ENCODE results near the gene TMED1. TPM values are rescaled to one million over a fixed set of nuclear protein-coding genes. Genes with fewer than 3 reads are reported as not detected.

The TMED1 gene
- total and polyA plus RNA-seq, 4 donors, result 25.8 to 49.8 (median 33.9) TPM

GRCh38 chr19:10815969-10816644 is 19.9 kb downstream of the TMED1 start:
- 93% methylated on average over 21 of the region's 21 CpGs for WGBS, 2 donors
- H3K9ac ChIP-seq (ENCODE audit: insufficient read depth in 1 of 2, low read length in 2 of 2), result no peak overlapping the region

GRCh38 chr19:10815007-10815536 is 20.9 kb downstream of the TMED1 start:
- Histone ChIP-seq H3K27me3 (ENCODE audit: control insufficient read depth in 3 of 3, insufficient read depth in 3 of 3, low read length in 2 of 3) (no peaks in the 10 kb centered on the region), H3K27ac (ENCODE audit: low read depth in 1 of 2, low read length in 1 of 2) (no peak overlapping the region), H3K36me3 (ENCODE audit: control insufficient read depth in 4 of 4, insufficient read depth in 4 of 4, low read length in 4 of 4) (peaks cover 0 to 63% (median 19%) of the 10 kb centered on the region in 4 donors), H3K4me3 (no peak overlapping the region), H3K9me3 (ENCODE audit: control insufficient read depth in 4 of 4, insufficient read depth in 3 of 4, low read length in 3 of 4) (no peaks in the 10 kb centered on the region), H3K9ac (ENCODE audit: insufficient read depth in 1 of 2, low read length in 2 of 2) (no peak overlapping the region), H3K4me1 (ENCODE audit: control insufficient read depth in 5 of 5, insufficient read depth in 5 of 5, low read length in 5 of 5) (peaks cover 0 to 8% (median 0%) of the 10 kb centered on the region in 5 donors)
- no peak for TF ChIP-seq CTCF (IDR thresholded peaks at IDR 0.05; ENCODE audit: control extremely low read depth, extremely low read depth)
- DNase-seq, result no peak
- 73 to 89% methylated on average over 9 of the region's 9 CpGs for WGBS, 2 donors
- ATAC-seq (ENCODE audit: insufficient read depth, low FRiP score), result no peak

More at GRCh38 chr19:10815969-10816644, 19.9 kb downstream of the TMED1 start:
- Histone ChIP-seq H3K9me3 (ENCODE audit: control insufficient read depth in 4 of 4, insufficient read depth in 3 of 4, low read length in 3 of 4) (no peaks in the 10 kb centered on the region), H3K4me3 (no peak overlapping the region), H3K27ac (ENCODE audit: low read depth in 1 of 2, low read length in 1 of 2) (peak overlapping the region in 1 of 2 donors; percentile 58), H3K27me3 (ENCODE audit: control insufficient read depth in 3 of 3, insufficient read depth in 3 of 3, low read length in 2 of 3) (no peaks in the 10 kb centered on the region), H3K36me3 (ENCODE audit: control insufficient read depth in 4 of 4, insufficient read depth in 4 of 4, low read length in 4 of 4) (peaks cover 0 to 63% (median 29%) of the 10 kb centered on the region in 4 donors), H3K4me1 (ENCODE audit: control insufficient read depth in 5 of 5, insufficient read depth in 5 of 5, low read length in 5 of 5) (peaks cover 0 to 8% (median 0%) of the 10 kb centered on the region in 5 donors)
- ATAC-seq (ENCODE audit: insufficient read depth, low FRiP score), result no peak
- no peak for DNase-seq
- no peak for TF ChIP-seq CTCF (IDR thresholded peaks at IDR 0.05; ENCODE audit: control extremely low read depth, extremely low read depth)

GRCh38 chr19:10812902-10813404 is 23.1 kb downstream of the TMED1 start:
- no peak for TF ChIP-seq CTCF (IDR thresholded peaks at IDR 0.05; ENCODE audit: control extremely low read depth, extremely low read depth)
- ATAC-seq (ENCODE audit: insufficient read depth, low FRiP score) (peak; percentile 44), DNase-seq (peak in 1 of 3 donors; percentile 25)
- peaks cover 0 to 68% (median 20%) of the 10 kb centered on the region in 4 donors for H3K36me3 ChIP-seq (ENCODE audit: control insufficient read depth in 4 of 4, insufficient read depth in 4 of 4, low read length in 4 of 4)
- no peaks in the 10 kb centered on the region for H3K27me3 ChIP-seq (ENCODE audit: control insufficient read depth in 3 of 3, insufficient read depth in 3 of 3, low read length in 2 of 3)
- H3K4me3 ChIP-seq, result no peak overlapping the region
- H3K9ac ChIP-seq (ENCODE audit: insufficient read depth in 1 of 2, low read length in 2 of 2), result no peak overlapping the region
- no peaks in the 10 kb centered on the region for H3K9me3 ChIP-seq (ENCODE audit: control insufficient read depth in 4 of 4, insufficient read depth in 3 of 4, low read length in 3 of 4)
- H3K27ac ChIP-seq (ENCODE audit: low read depth in 1 of 2, low read length in 1 of 2), result peak overlapping the region in 1 of 2 donors; percentile 78
- peaks cover 0 to 8% (median 0%) of the 10 kb centered on the region in 5 donors for H3K4me1 ChIP-seq (ENCODE audit: control insufficient read depth in 5 of 5, insufficient read depth in 5 of 5, low read length in 5 of 5)
- WGBS, 2 donors, result 50 to 60% methylated on average over 9 of the region's 9 CpGs

All from lung (tissue), 12 donors.